HG03196 (cell line): ENCODE results near the gene PHACTR4.
"Not testable (repeated sequence)": the region's sequence is repeated elsewhere in the genome, so short reads cannot be mapped to it uniquely, and the experiment has no call there.

Source experiments
- ATAC-seq: cut with Tn5 transposase; IDR thresholded peaks from one replicate; pipeline ENCODE4 v1.9.1; 2021; ENCODE audit not compliant: unreplicated experiment

PHACTR4 gene

GRCh38 chr1:28428012-28428411 lies 58.5 kb downstream of the PHACTR4 start:
- ATAC-seq, result no peak

GRCh38 chr1:28428990-28429520 lies 59.5 kb downstream of the PHACTR4 start:
- no peak for ATAC-seq

- no peak for ATAC-seq
These were observed 66.8 kb downstream of the PHACTR4 start for GRCh38 chr1:28436211-28436769.

- no peak for ATAC-seq
These were observed 67.9 kb downstream of the PHACTR4 start for GRCh38 chr1:28437264-28437923.

- ATAC-seq, result no peak
These were observed 68.6 kb downstream of the PHACTR4 start for GRCh38 chr1:28437924-28438699.

DNA sequence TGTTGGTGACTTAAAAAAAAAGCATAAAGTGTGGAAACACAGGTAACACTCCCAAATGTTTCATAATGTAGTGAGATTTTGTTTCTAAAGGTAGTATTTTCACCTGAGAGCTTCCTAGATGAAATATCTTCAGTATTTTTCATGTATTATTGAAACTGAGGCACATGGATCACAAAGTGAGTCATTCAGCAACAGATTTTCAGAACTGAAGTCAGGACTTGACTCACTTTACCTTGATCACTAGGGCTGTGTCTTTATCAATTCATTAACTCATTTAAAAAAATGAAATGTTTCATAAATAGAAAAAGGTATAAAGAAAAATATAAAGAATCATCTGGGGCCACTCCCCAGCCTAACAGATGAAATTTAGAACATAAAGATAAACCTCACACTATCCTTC lies 69.8 kb downstream of the PHACTR4 start:
- no peak for ATAC-seq

DNA sequence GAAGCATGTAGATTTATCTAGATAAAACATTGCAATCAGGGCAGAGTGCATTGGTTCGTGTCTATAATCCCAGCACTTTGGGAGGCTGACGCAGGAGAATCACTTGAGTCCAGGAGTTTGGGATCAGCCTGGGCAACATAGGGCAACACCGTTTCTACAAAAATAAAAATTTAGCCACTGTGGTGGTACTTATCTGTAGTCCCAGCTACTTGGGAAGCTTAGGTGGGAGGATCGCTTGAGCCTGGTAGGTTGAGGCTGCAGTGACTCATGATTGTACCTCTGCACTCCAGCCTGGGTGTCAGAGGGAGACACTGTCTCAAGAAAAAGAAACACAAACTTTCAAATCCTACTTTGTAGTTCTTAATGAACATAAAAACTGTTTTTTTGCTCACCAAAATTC lies 72.1 kb downstream of the PHACTR4 start:
- ATAC-seq, result no peak

DNA sequence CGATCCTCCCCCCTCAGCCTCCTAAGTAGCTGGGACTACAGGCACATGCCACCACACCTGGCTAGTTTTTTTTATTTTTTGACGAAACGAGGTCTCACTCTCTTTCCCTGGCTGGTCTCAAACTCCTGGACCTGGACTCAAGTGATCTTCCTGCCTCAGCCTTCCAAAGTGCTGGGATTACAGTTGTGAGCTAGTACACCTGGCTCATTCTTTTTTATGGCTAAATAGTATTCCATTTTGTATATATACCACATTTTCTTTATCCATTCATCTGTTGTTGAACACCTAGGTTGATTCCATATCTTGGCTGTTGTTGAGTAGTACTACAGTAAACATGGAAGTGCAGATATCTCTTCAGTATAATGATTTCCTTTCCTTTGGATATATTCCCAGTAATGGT lies 74.0 kb downstream of the PHACTR4 start:
- ATAC-seq, result no peak

- no peak for ATAC-seq
These were observed 78.1 kb downstream of the PHACTR4 start for GRCh38 chr1:28447679-28448078.

DNA sequence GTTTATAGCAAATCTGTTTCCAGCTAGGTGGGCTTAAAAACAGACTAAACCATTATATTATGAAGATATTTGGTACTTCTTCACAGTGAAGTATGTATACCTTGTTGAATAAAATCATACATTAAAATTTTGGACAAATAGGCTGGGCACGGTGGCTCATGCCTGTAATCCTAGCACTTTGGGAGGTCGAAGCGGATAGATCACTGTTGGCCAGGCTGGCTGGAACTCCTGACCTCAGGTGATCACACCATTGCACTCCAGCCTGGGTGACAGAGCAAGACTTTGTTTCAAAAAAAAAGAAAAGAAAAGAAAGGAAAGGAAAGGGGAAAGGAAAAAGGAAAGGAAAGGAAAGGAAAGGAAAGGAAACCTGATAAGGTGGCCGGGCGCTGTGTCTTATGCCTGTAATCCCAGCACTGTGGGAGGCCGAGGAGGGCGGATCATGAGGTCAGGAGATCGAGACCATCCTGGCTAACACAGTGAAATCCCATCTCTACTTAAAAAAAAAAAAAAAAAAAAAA lies 78.6 kb downstream of the PHACTR4 start:
- ATAC-seq, result not testable (repeated sequence)

GRCh38 chr1:28449904-28450303 lies 80.4 kb downstream of the PHACTR4 start:
- ATAC-seq, result no peak

GRCh38 chr1:28450561-28450960 lies 81.0 kb downstream of the PHACTR4 start:
- ATAC-seq, result no peak

DNA sequence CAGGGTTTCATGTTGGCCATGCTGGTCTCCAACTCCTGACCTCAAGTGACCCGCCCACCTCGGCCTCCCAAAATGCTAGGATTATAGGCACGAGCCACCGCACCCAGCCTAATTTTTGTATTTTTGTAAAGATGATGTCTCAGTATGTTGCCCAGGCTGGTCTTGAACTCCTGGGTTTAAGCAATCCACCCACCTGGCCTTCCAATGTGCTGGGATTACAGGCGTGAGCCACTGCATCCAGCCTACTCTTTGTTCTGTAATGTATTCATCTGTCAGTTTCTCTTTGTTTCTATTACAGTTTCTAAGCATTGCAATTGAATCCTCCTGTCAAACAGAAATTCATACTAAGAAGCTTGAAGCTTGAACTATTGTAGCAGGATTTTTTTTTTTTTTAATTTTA lies 81.5 kb downstream of the PHACTR4 start:
- no peak for ATAC-seq

DNA sequence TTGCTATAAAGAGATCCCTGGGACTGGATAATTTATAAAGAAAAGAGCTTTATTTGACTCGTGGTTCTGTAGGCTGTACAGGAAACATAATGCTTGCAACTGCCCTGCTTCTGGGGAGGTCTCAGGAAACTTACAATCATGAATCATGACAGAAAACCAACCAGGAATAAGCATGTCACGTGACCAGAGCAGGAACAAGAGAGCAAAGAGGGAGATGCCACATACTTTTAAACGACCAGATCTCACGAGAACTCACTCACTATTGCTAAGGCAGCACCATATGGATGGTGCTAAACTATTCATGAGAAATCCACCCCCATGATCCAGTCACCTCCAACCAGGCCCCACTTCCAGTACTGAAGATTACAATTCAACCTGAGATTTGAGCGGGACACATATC lies 86.5 kb downstream of the PHACTR4 start:
- no peak for ATAC-seq

DNA sequence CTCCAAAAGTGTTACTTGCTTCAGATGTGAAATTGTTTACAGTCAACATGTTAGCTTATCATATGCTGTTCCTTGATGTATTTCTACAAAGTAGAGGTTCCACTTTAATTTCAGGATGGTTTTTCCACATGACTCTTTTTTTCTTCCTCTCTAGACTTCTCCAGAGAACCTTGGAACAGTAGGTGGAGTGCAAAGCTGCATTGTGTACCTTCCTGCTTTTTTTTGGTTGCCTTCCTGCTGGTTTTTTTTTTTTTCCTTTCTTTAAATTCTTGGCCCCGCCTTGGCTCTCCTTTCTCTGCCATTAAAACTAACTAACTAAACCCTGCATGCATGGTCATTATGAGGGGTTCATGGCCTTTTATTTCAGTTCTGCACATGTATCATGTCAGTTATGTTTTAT lies 88.1 kb downstream of the PHACTR4 start:
- no peak for ATAC-seq

- ATAC-seq, result no peak
These were observed 89.0 kb downstream of the PHACTR4 start for GRCh38 chr1:28458237-28459228.

DNA sequence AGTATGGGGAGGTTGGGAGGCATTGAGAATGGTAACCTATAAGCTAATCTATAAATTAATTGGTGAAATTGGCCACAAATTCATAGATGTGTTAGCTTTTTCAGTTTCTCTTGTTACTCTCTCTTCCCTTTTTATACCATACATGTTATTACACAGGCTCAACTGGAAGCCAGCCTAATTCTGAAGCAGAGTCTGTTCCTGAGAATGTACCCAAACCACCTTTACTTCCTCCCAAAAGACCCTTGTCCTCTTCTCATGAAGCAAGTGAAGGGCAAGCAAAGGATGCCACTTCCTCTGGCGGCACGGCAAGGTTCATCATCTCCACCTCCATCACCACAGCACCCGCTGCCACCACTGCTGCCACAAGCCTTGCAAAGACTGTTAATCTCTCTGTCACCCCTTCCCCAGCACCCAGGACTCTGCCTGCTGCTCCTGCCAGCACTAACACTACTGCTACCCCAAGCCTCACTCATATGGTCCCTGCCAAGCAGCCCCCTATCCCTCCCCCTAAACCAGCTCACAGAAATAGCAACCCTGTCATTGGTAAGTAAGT lies 96.8 kb downstream of the PHACTR4 start:
- ATAC-seq, result no peak

DNA sequence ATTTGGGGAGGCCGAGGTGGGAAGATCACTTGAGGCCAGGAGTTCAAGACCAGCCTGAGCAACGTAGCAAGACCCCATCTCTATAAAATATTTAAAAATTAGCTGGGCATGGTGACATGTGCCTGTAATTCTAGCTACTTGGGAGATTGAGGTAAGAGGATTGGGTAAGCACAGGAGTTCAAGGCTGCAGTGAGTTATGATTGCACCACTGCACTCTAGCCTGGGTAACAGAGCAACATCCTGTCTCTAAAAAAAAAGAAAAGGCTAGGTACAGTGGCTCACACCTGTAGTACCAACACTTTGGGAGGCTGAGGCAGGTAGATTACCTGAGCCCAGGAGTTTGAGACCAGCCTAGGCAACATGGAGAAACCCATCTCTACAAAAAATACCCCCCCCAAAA lies 100.6 kb downstream of the PHACTR4 start:
- no peak for ATAC-seq

- ATAC-seq, result not testable (repeated sequence)
These were observed 110.0 kb downstream of the PHACTR4 start for GRCh38 chr1:28479497-28479896.

GRCh38 chr1:28480308-28480707 lies 110.8 kb downstream of the PHACTR4 start:
- no peak for ATAC-seq
